GM18907 (cell line): ENCODE data around the gene ACBD7.

ENCODE experiments used
- ATAC-seq: cut with Tn5 transposase; IDR thresholded peaks from one replicate; pipeline ENCODE4 v1.9.1; 2021; ENCODE audit warnings: mild to moderate bottlenecking, moderate library complexity; ENCODE audit not compliant: unreplicated experiment

ACBD7 gene

DNA sequence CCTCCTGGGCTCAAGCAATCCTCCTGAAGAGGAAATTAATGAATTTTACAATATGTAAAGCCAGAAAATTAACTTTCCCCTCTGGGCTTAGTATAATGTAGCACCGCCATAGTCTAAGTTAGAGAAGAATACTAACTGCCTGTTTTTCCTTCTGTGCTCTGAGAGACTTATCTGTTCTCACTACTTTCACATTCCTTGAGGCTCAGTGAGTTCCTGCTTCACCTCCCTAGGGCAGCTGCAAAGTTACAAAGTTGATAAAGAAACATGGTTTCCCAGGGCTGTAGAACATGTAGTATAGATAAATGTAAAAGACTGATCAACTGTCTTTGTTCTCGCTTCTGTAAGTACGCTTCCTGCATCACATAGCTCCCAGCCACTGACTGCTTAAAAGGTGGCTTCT lies 60.8 kb downstream of the ACBD7 start:
- ATAC-seq = no peak
